ENCODE data around the gene SORCS2.

SORCS2 gene

DNA sequence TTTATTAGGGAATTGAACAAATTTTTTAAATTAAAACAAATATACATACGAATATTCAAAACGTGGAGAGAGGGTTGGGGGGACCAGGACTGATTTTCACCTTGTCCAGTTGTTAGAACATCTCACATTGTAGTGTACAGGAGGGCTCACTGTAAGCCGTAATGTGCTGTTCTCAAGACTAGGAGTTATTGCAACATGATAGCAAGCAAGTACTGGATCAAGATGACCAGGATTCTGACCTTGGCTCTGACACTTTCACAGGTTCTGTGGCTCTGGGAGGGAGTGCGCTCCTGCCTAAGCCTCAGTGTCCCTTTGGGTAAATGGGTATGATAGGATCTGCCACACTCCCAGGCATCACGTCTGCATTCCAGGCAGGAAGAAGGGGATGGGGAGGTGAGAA lies 59.0 kb downstream of the SORCS2 start:
- H3K36me3 ChIP-seq (ENCODE audit: insufficient read depth, low read length) = no peaks in the 10 kb centered on the region
- H3K4me2 ChIP-seq (ENCODE audit: low read length) = no peak overlapping the region
- H3K9me3 ChIP-seq (ENCODE audit: low read length) = no peaks in the 10 kb centered on the region
- no peaks in the 10 kb centered on the region for H3K27me3 ChIP-seq (ENCODE audit: insufficient read depth, low read length)
- H2AFZ ChIP-seq (ENCODE audit: low read length) = no peak overlapping the region
- no peak overlapping the region for H3K4me3 ChIP-seq (ENCODE audit: low read depth, low read length, poor library complexity, severe bottlenecking)
- H4K20me1 ChIP-seq (ENCODE audit: insufficient read depth, low read length) = no peaks in the 10 kb centered on the region
- TF ChIP-seq CTCF (IDR thresholded peaks at IDR 0.05; ENCODE audit: low read length) = no peak
- TF ChIP-seq EZH2 (IDR thresholded peaks at IDR 0.05; ENCODE audit: borderline replicate concordance, low read length) = no peak
- no peaks in the 10 kb centered on the region for H3F3A ChIP-seq (ENCODE audit: insufficient read depth, low read length)
- H3K79me2 ChIP-seq (ENCODE audit: insufficient read depth, low read length) = no peaks in the 10 kb centered on the region
- no peaks in the 10 kb centered on the region for H3K9me2 ChIP-seq (ENCODE audit: low read depth, low read length)
- H3K27ac ChIP-seq (ENCODE audit: low read depth, low read length, poor library complexity, severe bottlenecking) = no peak overlapping the region
- H3K9ac ChIP-seq (ENCODE audit: low read length) = no peak overlapping the region
- H3K4me1 ChIP-seq (ENCODE audit: insufficient read depth, low read length, severe bottlenecking) = no peaks in the 10 kb centered on the region

GRCh38 chr4:7252051-7252450 lies 59.7 kb downstream of the SORCS2 start:
- Histone ChIP-seq H3K27me3 (ENCODE audit: insufficient read depth, low read length) (no peaks in the 10 kb centered on the region), H3F3A (ENCODE audit: insufficient read depth, low read length) (no peaks in the 10 kb centered on the region), H4K20me1 (ENCODE audit: insufficient read depth, low read length) (no peaks in the 10 kb centered on the region), H3K36me3 (ENCODE audit: insufficient read depth, low read length) (no peaks in the 10 kb centered on the region), H3K4me1 (ENCODE audit: insufficient read depth, low read length, severe bottlenecking) (no peaks in the 10 kb centered on the region), H3K9me3 (ENCODE audit: low read length) (no peaks in the 10 kb centered on the region), H3K4me3 (ENCODE audit: low read depth, low read length, poor library complexity, severe bottlenecking) (no peak overlapping the region), H3K4me2 (ENCODE audit: low read length) (no peak overlapping the region), H3K79me2 (ENCODE audit: insufficient read depth, low read length) (no peaks in the 10 kb centered on the region), H3K9ac (ENCODE audit: low read length) (no peak overlapping the region), H2AFZ (ENCODE audit: low read length) (no peak overlapping the region), H3K27ac (ENCODE audit: low read depth, low read length, poor library complexity, severe bottlenecking) (no peak overlapping the region), H3K9me2 (ENCODE audit: low read depth, low read length) (no peaks in the 10 kb centered on the region)
- TF ChIP-seq CTCF (IDR thresholded peaks at IDR 0.05; ENCODE audit: low read length) = no peak

DNA sequence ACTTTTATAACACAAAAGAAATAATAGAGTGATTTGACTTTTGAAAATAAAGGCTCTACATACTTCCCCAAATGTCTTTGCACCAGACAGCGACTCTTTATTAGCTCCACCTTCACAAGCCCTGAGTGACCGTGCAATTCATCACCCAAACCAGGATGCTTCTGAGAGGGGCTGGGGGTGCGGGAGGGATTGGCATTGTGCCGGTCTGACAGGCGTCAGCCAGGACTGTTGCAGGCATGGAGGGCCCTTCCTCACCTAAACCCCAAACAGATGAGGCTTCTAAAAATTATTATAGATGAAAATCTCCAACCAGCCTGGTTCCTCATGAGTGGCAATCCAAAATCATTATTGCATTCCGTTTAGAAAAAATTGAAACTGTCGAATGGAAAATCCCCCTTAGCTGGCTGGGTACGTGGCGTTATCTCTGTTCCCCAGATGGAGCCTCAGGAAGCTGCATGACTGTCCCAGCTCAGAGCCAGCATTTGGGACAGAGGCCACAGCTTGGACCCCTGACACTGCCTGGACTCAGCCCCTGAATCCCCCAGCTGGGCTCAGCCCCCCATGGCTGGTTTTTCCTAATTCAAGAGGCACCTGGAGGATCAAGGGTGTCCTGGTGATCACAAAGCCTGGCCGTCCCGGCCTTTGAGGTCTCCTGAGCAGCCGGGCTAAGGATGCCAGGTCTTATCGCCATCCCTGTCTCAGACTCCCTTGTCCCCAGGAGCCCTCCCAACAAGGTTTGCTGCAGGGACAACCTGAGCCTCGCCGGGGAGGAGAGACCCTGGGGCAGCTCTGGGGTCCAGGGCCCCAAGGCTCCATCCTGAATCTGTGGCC lies 60.4 kb downstream of the SORCS2 start:
- no peak overlapping the region for H3K4me3 ChIP-seq (ENCODE audit: low read depth, low read length, poor library complexity, severe bottlenecking)
- H4K20me1 ChIP-seq (ENCODE audit: insufficient read depth, low read length) = no peaks in the 10 kb centered on the region
- H3K27me3 ChIP-seq (ENCODE audit: insufficient read depth, low read length) = no peaks in the 10 kb centered on the region
- no peaks in the 10 kb centered on the region for H3F3A ChIP-seq (ENCODE audit: insufficient read depth, low read length)
- H3K79me2 ChIP-seq (ENCODE audit: insufficient read depth, low read length) = no peaks in the 10 kb centered on the region
- no peak overlapping the region for H3K4me2 ChIP-seq (ENCODE audit: low read length)
- no peak for TF ChIP-seq CTCF (IDR thresholded peaks at IDR 0.05; ENCODE audit: low read length)
- TF ChIP-seq EZH2 (IDR thresholded peaks at IDR 0.05; ENCODE audit: borderline replicate concordance, low read length) = no peak
- no peaks in the 10 kb centered on the region for H3K9me2 ChIP-seq (ENCODE audit: low read depth, low read length)
- no peaks in the 10 kb centered on the region for H3K36me3 ChIP-seq (ENCODE audit: insufficient read depth, low read length)
- H3K27ac ChIP-seq (ENCODE audit: low read depth, low read length, poor library complexity, severe bottlenecking) = no peak overlapping the region
- no peak overlapping the region for H3K9ac ChIP-seq (ENCODE audit: low read length)
- H2AFZ ChIP-seq (ENCODE audit: low read length) = no peak overlapping the region
- no peaks in the 10 kb centered on the region for H3K9me3 ChIP-seq (ENCODE audit: low read length)
- no peaks in the 10 kb centered on the region for H3K4me1 ChIP-seq (ENCODE audit: insufficient read depth, low read length, severe bottlenecking)

Data from OCI-LY1 (cell line).